HG02943 (cell line): ENCODE data around the gene SEMA3E.
"Not testable (repeated sequence)": the region's sequence is repeated elsewhere in the genome, so short reads cannot be mapped to it uniquely, and the experiment has no call there.

ENCODE experiments used
- ATAC-seq: cut with Tn5 transposase; IDR thresholded peaks from one replicate; pipeline ENCODE4 v1.9.1; 2021; ENCODE audit warnings: mild to moderate bottlenecking, low read depth, moderate library complexity; ENCODE audit not compliant: unreplicated experiment

The SEMA3E gene

GRCh38 chr7:83459101-83459929 is 189.6 kb downstream of the SEMA3E start:
- not testable (repeated sequence) for ATAC-seq

DNA sequence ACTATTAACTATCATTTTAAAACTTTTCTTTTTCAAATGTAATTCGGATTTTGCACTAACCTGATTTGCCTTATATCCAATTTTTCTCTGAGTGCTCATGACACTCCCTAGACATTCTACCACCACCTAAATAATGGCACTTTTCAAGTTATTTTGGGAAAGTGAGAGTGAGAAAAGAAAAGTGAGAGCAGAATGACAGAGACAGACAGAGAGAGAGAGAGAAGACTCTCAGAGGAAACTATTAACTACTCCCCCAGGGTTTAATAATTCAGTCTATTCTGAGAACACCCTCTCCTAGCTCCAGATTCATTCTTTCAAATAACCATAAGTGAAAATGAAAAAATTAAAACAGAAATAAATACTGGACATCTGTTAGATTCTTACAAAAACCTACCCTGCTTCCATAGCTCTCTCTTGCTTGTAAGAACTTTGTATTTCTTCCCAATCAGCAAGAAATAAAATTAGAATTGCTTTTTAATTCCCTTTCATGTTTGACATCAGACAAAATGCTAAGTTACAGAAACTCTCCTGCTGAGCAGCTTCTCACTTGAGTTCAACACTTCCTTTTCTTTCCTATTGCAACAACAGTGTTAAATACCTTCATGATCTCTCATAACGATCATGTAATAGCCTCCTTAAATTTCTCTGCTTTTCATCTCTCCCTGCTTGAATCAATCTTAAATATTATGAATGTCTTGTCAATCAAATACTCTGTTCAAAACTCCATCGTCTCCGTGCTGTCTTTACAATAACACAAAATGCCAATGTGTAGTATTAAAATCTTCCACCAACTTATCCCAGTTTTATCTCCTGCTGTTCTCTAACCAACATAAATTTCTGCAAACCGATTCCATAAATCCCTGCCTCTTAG is 191.7 kb downstream of the SEMA3E start:
- no peak for ATAC-seq

GRCh38 chr7:83456413-83456812 is 192.5 kb downstream of the SEMA3E start:
- no peak for ATAC-seq

- no peak for ATAC-seq
These were observed 193.3 kb downstream of the SEMA3E start for GRCh38 chr7:83455612-83456011.

GRCh38 chr7:83452256-83452655 is 196.7 kb downstream of the SEMA3E start:
- ATAC-seq, result no peak

- ATAC-seq, result no peak
These were observed 197.4 kb downstream of the SEMA3E start for GRCh38 chr7:83451501-83452045.

DNA sequence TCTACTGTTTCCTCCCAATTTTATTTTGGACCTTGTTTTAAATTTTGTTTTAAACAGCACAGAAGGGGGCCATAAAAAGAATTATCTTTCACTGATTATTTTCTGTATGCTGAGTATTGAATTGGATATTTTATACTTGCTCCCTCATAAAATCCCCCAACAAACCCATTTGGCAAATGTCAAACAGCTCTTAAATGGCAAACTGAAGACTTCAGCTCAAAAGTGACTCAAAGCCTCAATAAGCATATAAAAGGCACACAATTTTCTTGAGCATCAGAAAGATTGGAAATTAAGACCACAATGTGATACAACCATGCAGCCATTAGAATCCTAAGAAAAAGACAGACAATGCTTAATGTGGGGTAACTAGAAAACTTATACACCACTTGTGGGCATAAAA is 199.2 kb downstream of the SEMA3E start:
- no peak for ATAC-seq

DNA sequence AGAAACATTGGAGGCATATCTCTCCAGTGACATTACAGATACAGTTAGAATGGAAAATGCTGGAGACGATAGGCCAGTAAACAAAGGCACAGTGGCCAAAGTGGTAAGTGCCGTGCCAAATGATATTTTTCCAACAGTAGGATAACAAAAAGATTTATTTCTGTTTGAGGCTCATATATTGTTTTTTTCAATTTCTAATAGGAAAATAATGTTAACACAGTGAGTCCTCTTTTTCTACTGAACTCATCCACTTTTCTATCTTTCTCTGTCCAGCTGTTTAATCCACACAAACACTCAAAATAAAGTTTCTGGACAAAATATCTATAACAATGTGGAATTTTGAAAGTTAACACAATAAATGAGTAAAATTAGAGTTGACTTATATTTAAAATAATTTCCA is 201.3 kb downstream of the SEMA3E start:
- no peak for ATAC-seq

DNA sequence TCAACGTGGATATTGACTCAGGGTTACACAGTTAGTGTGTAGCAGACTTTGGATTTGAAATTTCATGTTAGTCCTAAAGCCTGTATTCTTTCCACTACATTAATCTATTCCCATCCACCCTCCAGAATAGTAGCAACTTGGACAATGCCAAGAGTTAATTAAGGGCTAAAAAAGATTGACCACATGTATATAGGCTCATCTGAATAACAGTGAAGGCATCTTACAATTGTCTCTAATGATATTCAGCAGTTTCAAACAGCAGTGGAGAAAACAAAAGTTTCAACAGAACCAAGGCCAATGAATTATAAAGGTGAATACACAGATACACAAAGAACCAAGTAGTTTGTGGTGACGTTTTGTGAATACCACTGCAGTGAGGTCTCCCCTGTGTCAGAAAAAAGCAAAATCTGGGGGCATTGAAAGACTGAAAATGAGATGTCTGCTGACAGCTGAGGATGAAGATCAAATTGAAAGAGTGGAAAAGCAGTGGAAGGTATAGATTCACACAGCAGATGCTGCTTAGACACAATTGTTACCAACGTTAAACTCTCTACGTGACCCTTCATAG is 202.8 kb downstream of the SEMA3E start:
- ATAC-seq, result no peak

- no peak for ATAC-seq
These were observed 206.0 kb downstream of the SEMA3E start for GRCh38 chr7:83442911-83443310.

DNA sequence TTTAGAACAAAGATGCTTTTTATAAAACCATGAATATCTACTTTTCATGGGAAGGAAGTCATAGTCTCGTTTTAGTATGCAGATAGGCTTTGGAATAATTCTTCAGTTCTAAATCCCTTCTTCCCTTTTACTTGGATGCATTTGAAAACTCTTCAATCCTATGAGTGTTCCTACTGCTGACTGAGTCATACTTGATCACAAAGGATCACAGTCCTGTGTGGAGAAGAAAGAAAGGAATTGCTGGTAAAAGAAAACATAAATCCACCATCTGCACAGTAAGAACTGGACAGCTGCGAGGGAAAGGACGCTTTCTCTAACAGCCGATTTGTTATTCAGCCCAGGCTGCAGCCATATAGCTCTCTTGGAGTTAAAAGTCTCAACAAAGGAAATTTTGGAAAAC is 209.9 kb downstream of the SEMA3E start:
- ATAC-seq, result no peak

DNA sequence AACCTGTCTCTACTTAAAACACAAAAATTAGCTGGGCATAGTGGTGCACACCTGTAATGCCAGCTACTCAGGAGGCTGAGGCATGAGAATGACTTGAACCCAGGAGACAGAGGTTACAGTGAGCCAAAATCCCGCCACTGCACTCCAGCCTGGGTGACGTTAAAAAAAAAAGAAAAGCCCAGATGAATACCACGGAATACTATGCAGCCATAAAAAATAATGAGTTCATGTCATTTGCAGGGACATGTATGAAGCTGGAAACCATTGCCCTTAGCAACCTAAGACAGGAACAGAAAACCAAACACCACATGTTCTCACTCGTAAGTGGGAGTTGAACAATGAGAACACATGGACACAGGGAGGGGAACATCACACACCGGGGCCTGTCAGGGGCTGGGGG is 218.7 kb downstream of the SEMA3E start:
- ATAC-seq, result not testable (repeated sequence)

- ATAC-seq, result no peak
These were observed 219.4 kb downstream of the SEMA3E start for GRCh38 chr7:83429493-83429892.

DNA sequence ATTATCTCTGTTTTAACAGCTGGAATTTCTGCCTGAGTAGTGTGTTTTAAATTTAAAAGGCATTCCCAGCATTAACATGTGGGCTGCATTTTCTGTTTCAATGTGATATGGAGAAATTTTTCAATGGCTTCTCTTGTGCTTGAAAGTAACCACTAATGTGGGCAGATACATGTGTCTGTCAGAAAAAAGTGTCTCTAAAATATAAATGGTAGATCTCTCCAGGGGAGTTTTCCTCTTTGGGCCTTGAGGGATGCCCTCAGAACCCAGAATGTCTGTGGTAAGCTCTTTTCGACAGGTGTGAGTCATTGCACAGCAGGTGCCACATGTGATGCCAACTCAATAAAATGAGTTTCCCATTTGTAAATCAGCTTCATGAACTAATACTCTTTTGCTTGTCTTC is 221.1 kb downstream of the SEMA3E start:
- ATAC-seq, result no peak

DNA sequence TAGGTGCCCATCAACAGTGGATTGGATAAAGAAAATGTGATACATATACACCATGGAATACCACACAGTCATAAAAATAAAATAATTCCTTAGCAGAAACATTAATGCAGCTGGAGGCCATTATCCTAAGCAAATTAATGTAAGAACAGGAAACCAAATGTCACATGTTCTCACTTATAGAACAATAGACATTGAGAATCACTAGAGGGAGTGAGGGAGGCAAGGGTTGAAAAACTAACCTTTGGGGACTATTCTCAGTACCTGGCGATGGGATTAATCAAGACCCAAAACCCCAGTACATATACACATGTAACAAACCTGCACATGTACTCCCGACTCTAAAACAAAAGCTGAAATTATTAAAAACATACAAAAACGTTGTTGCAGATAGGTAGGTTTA is 222.6 kb downstream of the SEMA3E start:
- ATAC-seq, result no peak

- ATAC-seq, result no peak
These were observed 229.9 kb downstream of the SEMA3E start for GRCh38 chr7:83419013-83419412.

GRCh38 chr7:83415840-83416239 is 233.1 kb downstream of the SEMA3E start:
- ATAC-seq, result no peak

DNA sequence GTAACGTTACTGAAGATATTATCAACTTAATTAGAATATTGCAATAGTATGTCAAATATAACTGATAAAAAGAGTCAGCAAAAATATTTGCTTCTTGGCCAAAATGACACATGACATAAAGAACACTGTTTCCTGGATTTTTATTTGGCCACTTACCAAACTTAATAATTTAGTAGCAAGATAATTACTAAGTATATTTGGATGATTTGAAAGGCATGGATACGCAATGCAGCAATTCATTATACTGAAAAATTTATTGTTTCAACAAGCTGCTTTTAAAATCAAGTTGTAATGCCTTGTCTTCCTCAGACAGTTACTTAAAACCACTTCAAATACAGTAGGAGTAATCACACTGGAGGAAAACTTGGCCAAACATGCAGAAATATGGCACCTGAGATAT is 234.0 kb downstream of the SEMA3E start:
- no peak for ATAC-seq

DNA sequence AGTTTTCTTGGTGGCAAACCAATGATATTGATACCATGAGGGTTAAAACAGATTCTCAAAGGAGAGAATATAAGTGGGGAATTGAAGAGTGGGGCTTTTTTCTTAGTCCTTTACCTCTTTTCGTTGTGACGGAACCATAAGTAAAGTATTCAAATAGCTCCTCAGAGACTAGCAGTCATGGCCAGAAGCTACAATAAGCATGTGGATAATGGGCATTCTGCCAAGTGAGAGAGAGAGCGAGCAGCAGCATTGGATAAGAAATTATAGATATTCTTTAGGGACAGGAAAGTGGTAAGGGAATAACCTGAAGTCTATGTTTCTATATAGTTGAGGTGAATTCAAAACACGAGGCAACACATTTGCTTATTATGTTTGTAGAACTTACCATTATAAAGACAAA is 235.1 kb downstream of the SEMA3E start:
- no peak for ATAC-seq

GRCh38 chr7:83413424-83413823 is 235.5 kb downstream of the SEMA3E start:
- no peak for ATAC-seq

DNA sequence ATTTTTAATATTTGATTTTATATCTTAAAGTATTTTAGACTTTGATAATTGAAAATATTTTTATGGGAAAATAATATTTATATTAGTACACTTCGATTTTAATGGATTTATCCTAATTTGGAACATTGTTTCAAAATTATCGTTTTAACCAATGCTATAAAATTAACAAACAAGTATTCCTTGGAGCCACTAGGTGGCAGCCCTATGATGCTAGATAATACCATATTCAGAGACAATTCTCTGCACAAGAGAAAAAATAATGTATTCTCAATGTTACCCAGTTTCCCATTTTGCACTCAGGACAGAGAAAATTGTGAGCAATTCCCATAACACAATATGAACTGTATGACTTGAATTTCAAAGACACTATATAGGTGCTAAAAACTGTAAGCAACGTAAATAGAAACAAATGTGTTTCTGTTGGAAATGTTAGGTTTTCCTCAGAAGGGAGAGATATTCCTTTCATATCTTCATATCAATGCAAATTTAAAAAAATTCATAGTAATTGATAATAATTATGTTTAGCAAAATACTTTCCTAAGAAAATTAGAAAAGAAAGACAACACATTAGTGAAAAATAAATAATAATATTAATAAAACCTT is 237.8 kb downstream of the SEMA3E start:
- ATAC-seq, result no peak
